Cardiac septum (tissue), 1 donor: Measurements from ENCODE around the gene ANKS1A. TPM values are rescaled to one million over a fixed set of nuclear protein-coding genes. Genes with fewer than 3 reads are reported as not detected.
"Not testable (repeated sequence)": the region's sequence is repeated elsewhere in the genome, so short reads cannot be mapped to it uniquely, and the experiment has no call there.

Source experiments
- DNase-seq: peaks from one replicate; pipeline ENCODE4 v3.0.0-alpha.2; 2020; ENCODE audit warnings: low spot score
- intact Hi-C: fragments of 100-400 bp; cut with DNase I; formaldehyde crosslinking; loops from one replicate; pipeline ENCODE4 v1.14.0; 2022
- total RNA-seq: library from RNA; stranded (reverse); fragmentation: NEBNext Ultra II Directional; extraction: Animal tissue kit (Norgen Biotek cat#: 25700); gene quantifications from one replicate; pipeline ENCODE4 v1.2.1, GENCODE V29; 2021
- donor health status: DM: no; HTN: no; CAD: no.

The ANKS1A gene
- total RNA-seq, 1 donor from 2014 or later: 29.5 TPM

DNA sequence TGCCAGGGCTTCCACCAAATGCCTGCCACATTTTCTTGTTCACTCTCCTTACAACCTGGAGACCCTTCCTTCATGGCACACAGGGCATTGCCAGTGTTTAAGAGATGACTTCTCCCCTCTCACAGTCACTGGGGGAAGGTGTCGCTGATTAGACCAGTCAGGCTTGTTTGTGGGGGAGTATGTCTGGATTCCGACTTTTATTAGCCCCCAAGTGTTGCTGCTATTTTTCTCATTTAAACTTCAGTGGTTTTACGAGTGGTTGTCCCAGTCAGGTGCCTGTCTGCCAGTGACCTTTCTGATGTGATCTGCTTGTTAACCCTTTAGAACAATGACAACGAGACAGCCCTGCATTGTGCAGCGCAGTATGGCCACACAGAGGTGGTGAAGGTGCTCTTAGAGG, 92.3 kb downstream of the ANKS1A start:
- intact Hi-C loops: loop anchor here (10.0 kb wide), 1 partner anchor 223 kb away; no protein-coding TSS in a partner anchor
- DNase-seq: no peak

DNA sequence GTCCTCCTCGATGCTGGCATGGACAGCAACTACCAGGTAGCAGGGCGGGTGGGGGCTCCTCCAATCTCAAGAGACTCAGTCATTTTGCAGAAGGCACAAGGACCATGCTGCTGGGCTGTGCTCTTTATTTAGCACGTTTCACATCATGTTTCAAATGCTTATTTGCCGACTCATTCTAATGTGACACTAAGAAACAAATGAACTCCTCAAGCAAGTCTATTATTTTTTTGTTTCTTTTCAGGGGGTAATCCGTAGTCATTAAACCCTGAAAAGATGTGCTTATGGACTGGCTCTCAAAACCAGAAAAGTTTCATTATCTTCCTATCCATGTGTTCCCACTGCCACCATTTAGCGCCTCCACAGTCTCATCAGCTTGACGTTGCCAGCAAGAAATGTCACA, 92.9 kb downstream of the ANKS1A start:
- DNase-seq: no peak
- intact Hi-C loops: loop anchor here (10.0 kb wide), 1 partner anchor 223 kb away; no protein-coding TSS in a partner anchor

DNA sequence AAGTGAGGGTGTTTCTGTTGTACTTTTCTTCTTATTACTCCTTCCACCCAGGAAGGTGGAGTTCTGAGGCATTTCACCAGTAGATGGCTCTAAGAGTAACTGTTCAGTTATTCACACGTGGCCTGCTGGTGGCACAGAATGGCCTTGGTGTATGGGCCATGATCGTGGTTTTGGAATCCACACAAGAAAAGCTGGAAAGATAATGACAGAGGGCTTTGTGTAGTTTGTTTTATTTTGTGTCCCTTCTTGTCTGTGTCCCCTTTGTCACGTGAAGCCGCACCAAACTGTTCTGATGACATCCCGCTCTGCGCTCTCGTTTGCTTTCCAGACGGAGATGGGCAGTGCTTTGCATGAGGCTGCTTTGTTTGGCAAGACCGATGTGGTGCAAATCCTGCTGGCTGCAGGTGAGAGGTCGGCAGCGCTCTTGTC, 93.4 kb downstream of the ANKS1A start:
- DNase-seq: no peak
- intact Hi-C loops: loop anchor here (10.0 kb wide), 1 partner anchor 222 kb away; no protein-coding TSS in a partner anchor

DNA sequence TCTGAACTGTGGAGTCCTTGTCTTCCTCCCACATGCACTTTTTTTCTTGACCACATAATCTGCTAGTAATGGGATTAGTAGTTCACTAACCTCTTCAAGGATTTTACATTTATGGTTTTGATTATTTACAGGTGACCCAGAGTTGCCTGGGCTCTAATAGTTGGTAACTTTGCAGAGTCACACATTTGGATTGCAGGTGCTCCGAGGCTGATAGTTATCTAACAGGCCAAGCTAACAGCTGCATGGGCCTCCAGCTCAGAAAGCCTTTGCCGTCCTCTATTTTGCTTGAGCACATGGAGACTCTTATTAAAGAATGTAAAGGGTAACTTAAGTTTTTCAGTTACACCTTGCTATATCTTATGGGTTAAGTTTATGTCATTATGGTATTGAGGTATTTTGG, 95.4 kb downstream of the ANKS1A start:
- intact Hi-C loops: loop anchor here (10.0 kb wide), 1 partner anchor 220 kb away; no protein-coding TSS in a partner anchor
- DNase-seq: no peak

- intact Hi-C loops: loop anchor here (5.0 to 10.0 kb wide), 2 partner anchors 220 to 252 kb away; no protein-coding TSS in a partner anchor
- no peak for DNase-seq
These were observed 96.2 kb downstream of the ANKS1A start for GRCh38 chr6:34985236-34985635.

DNA sequence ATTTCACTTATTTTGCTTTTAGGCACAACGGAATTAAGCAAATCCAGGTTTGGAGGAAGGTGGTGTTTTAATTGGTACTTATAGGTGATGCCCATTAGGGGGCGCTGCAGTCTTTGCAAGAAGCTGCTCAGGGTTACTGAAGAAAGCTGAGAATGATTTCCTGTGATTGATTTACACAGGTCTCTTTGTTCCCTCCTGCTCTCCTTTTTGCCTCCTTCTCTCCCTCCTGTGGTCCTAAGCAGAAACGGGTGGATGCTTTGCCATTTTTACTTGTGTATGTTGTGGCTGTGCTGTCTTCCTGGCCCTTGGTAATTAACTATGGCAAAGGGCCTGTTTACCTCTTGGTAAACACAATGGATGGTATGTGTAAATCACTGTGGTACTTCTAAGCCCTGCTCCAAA, 97.8 kb downstream of the ANKS1A start:
- DNase-seq: no peak
- intact Hi-C loops: loop anchor here (1.0 to 10.0 kb wide), 3 partner anchors 153 to 250 kb away; no protein-coding TSS in a partner anchor

GRCh38 chr6:34987506-34987905, 98.5 kb downstream of the ANKS1A start:
- no peak for DNase-seq
- intact Hi-C loops: loop anchor here (1.0 to 10.0 kb wide), 3 partner anchors 153 to 250 kb away; no protein-coding TSS in a partner anchor

- intact Hi-C loops: no loop called here
- DNase-seq: no peak
These were observed 102.0 kb downstream of the ANKS1A start for GRCh38 chr6:34990971-34991560.

DNA sequence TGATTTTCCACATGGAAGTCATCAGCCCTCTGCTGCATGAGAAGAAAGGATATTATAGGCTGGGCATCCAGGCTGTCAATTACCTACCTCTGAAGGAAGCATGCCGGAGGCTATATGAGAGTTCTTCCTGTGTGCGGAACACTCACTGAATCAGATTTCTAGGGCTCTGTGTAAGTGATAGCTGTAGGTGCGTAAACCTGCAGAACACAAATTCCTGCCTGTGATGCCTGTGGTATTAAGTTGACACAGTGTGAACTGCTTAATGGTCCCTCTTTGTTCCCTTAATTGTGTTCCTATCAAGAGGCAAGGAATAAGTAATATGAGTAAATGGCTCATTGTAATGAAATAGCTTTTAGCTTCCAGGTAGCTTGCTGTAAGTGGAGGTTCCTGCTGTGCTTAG, 103.3 kb downstream of the ANKS1A start:
- intact Hi-C loops: no loop called here
- DNase-seq: no peak

DNA sequence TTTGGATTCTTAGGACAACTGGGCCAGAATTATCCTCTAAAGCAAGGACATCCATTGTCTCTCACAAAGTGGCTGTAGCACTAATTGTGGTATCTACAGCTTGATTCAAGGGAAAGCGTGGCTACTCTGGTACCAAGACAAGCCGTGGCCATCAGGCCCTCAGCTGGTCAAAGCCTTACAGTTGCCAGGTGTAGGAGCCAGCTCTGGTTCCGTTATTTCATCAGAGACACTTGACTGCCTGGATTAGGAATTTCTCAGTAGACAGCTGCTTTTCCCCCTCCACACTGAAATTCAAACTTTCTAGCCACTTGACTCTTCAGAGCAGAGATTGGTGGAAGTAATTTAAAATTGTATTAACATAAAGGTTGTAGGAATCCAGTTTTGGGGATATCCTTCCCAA, 104.2 kb downstream of the ANKS1A start:
- intact Hi-C loops: no loop called here
- DNase-seq: no peak

GRCh38 chr6:34994693-34995092, 105.6 kb downstream of the ANKS1A start:
- no peak for DNase-seq
- intact Hi-C loops: no loop called here

- intact Hi-C loops: not testable (repeated sequence)
These were observed 109.4 kb downstream of the ANKS1A start for GRCh38 chr6:34998417-34998816.

DNA sequence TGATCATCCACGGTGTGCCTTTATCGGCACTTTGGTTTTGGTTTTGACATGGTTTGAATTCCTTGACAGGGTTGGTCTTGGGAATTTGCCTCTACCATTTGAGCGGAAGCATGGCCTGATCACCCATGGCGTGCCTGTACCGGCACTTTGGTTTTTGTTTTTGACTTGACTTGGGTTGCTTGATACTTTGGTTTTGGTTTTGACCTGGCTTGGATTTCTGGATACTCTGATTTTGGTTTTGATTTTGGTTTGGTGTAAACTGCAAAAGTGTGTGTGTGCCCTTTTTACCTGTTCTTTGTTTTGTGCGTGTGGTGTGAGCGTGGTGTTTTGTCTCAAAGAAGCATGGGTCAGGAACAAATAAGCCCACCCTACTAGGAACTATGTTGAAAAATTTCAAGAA, 110.1 kb downstream of the ANKS1A start:
- DNase-seq, intact Hi-C loops: not testable (repeated sequence)

More at GRCh38 chr6:34998417-34998816, 109.4 kb downstream of the ANKS1A start:
- not testable (repeated sequence) for DNase-seq

DNA sequence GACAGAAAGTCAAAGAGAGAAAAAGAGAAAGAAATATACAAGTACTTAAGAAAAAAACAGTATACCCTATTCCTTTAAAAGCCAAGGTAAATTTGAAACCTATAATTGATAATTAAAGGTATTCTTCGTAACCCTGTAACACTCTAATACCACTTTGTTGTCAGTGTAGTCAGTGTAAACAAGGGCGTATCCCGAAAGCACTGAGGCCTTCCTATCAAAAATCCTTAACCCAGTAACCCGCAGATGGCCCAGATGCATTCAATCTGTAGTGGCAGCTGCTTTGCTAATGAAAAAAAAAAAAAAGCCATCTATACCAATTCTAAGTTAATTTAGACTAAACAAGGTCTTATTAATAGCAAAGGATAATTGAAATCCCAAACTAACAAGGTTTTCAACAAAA, 110.9 kb downstream of the ANKS1A start:
- intact Hi-C loops, DNase-seq: not testable (repeated sequence)

GRCh38 chr6:35001349-35001748, 112.3 kb downstream of the ANKS1A start:
- DNase-seq, intact Hi-C loops: not testable (repeated sequence)

GRCh38 chr6:35003886-35004530, 115.0 kb downstream of the ANKS1A start:
- DNase-seq, intact Hi-C loops: not testable (repeated sequence)

DNA sequence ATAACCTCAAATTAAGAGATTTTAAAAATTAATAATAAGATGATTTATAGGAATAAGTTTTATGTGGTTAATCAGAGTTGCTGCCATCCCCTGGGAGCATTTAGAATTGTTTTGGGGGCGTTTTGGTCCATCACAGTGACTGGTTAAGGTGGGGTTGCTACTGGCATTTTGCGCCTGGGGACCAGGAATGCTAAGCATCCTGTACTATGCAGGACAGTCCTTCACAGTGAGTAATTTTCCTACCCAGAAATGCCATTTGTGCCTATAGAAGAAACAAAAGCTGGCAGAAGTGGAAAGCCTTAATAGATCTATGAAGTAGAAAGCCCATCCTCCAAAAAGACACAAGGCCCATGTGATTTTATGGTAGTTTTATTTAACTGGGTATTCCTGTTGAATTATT, 118.0 kb downstream of the ANKS1A start:
- intact Hi-C loops: no loop called here
- DNase-seq: no peak

DNA sequence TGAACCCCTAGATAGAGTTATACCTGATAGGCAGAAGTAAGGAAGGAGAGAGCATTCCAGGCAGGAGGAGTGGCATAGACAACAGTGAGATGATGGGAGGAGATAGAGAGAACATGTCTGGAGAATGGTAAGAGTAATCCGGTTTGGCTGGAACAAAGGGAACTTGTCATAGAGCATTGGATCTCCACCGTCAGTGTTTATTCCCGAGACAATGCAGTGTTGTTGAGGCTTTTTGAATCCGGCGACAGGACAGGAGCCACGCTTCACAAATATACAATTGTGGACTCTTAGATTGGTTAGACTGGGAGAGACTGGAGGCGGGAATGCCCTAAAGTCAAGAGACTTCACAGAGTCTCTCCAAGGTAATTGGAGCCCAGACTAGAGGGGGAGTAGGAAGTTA, 119.8 kb downstream of the ANKS1A start:
- intact Hi-C loops: no loop called here
- no peak for DNase-seq

DNA sequence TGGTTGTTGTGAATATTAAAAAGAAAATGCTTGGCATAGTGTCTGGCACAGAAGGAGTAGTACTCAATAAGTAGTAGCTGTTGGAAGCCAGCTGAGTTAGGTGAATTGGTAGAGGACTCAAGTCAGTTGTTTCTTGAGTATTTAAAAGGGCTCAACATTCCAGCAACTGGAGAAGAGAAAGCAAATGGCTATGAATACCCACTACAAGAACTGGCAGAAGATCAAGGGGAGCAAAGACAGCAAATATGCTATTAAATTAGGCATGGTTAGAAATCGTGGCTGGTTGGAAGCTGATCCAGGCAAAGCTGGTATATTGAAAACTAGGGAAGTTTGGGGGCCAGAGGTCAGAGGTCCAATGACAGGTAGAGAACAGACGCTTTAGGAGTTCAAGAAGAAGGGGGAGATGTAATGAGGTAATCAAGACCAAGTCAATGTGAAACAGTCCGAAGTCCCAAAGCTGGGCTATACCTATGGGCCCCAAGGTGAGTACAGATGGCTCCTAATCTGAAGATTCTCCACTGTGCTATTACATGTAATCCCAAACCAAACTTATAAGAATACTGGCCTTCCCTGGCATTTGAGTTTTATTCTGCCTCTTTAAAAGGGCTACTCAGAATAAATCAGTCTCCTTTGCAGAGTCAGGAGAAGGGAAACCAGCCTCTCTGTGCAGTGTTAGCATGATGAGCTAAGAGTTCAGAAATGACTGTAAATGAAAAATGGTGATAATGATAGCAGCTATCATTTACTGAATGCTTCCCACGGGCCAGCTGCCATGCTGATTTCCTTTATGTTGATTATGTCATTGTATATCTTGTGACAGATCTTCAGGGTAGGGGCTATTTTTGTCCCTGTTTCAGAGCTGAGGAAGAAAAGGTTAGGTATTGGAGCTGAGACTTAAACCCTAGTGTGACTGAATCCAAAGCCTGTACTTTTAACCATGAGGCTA, 122.3 kb downstream of the ANKS1A start:
- DNase-seq: no peak
- intact Hi-C loops: no loop called here

DNA sequence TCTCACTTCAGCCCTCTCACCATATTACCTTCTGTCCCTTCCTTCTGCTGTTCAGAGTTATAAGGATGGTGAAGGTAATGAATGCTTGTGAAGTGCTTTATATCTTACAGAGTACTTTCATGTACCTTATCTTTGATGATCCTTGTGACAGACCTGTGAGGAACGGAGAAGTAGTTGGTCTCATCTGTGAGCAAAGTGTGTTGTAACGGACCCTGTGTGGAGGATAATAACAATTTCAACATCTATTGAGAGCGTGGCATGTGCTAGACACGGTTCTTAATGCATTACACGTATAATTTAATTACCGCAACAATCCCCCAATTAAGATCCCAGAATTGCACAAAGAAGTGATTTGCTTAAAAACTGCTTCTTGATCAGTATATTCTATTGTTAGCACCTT, 124.6 kb downstream of the ANKS1A start:
- intact Hi-C loops: no loop called here
- no peak for DNase-seq
